Stimulated activated CD4-positive, alpha-beta T cell treated with anti-CD3 and anti-CD28 coated beads, Interleukin-1b, Interleukin-23, amount 100 ng/mL, for 1 hour (primary cell): ENCODE results near the gene LSMEM2.

Experiments
- DNase-seq, 2 donors: peaks; one replicate each; pipeline ENCODE4 v3.0.0-alpha.2; 2020; ENCODE audit warnings: low read depth in 2 of 2

Gene LSMEM2

GRCh38 chr3:50322115-50322385 lies 43.2 kb downstream of the LSMEM2 start:
- DNase-seq: no peak

GRCh38 chr3:50322386-50323091 lies 43.7 kb downstream of the LSMEM2 start, which contains the start of gene HYAL2:
Gene HYAL2, minus strand, starts transcription at chr3:50322745. Its CDS starts 2,256 bp downstream, at chr3:50320489.
- DNase-seq: no peak

GRCh38 chr3:50323092-50323600 lies 44.3 kb downstream of the LSMEM2 start:
- no peak for DNase-seq

- DNase-seq: no peak
Observed at GRCh38 chr3:50323614-50324199, 44.8 kb downstream of the LSMEM2 start.

- no peak for DNase-seq
Observed at GRCh38 chr3:50324351-50325112, 45.6 kb downstream of the LSMEM2 start.

- no peak for DNase-seq
Observed at GRCh38 chr3:50325113-50325480, 46.2 kb downstream of the LSMEM2 start.

- no peak for DNase-seq
Observed at GRCh38 chr3:50325497-50326181, 46.8 kb downstream of the LSMEM2 start.

- no peak for DNase-seq
Observed at GRCh38 chr3:50326182-50326541, 47.3 kb downstream of the LSMEM2 start.

GRCh38 chr3:50327129-50327528 lies 48.2 kb downstream of the LSMEM2 start:
- no peak for DNase-seq

GRCh38 chr3:50327943-50328691 lies 49.2 kb downstream of the LSMEM2 start, which contains the start of gene TUSC2:
Gene TUSC2, minus strand, starts transcription at chr3:50328223. Its CDS starts 124 bp downstream, at chr3:50328099.
- DNase-seq: peak; percentile 82 to 83

- DNase-seq: no peak
Observed at GRCh38 chr3:50330330-50330729, 51.4 kb downstream of the LSMEM2 start.

GRCh38 chr3:50331364-50331907 lies 52.5 kb downstream of the LSMEM2 start:
- no peak for DNase-seq

- no peak for DNase-seq
Observed at GRCh38 chr3:50333744-50334328, 54.9 kb downstream of the LSMEM2 start.

GRCh38 chr3:50334339-50335075 lies 55.6 kb downstream of the LSMEM2 start:
- DNase-seq: no peak

- no peak for DNase-seq
Observed at GRCh38 chr3:50336452-50337174, 57.7 kb downstream of the LSMEM2 start.

GRCh38 chr3:50337175-50337861 lies 58.4 kb downstream of the LSMEM2 start:
- DNase-seq: peak; percentile 76 to 84
